ENCODE results near the gene ZBTB38.

ZBTB38 gene

DNA sequence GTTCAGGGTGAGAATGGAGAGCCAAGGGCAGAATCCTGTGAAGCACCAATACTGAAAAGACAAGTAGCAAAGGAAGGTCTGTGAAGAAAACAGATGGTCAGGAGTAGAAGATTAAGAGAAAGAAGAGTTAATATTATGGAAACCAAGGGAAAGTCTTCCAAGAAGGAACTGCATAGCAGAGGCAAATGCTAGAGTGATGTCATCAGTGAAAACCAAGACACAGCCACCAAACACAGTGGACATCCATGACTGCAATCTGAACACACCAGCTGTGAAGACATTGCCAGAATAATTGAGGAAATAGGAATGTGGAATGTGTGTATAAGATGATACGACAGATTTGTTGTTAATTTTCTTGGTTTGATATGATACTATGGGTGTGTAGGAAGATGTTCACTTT, 26.8 kb upstream of the ZBTB38 start:
- no peak for DNase-seq

DNA sequence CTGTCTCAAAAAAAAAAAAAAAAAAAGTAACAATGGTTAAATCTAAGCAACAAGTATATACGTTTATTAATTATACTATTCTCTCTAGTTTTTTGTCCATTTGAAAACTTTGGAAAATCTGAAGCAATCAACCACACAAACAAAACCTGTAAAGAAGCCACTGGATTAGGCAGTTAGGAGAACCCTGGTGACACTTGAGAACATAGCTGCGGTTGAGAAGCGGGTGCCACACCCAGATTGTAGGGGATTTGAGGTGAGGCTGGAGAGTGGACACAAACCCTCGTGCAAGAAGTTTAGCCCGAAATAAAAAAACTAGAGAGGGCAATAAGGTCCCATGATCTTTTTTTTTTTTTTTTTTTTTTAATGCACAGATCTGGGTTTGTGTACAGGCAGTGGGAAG, 25.9 kb upstream of the ZBTB38 start:
- no peak for DNase-seq

DNA sequence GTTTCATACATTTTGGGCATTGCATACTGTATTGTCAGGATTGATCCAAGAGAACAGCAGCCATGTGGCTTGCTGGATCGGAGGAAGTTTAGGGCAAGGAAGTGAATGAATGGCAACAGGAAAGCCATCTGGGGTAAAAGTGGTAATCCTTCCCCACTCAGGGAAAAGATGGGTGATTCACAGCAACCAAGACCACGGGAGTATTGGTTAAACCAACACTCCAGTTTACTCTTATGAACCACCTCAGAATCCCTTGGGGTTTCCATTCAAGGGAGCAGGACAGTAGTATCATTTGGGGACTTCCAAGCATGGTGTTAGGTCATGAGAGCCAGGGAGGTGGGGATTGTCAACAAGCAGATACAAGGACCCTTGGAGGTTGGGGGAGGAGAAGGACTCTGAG, 25.2 kb upstream of the ZBTB38 start:
- no peak for DNase-seq

DNA sequence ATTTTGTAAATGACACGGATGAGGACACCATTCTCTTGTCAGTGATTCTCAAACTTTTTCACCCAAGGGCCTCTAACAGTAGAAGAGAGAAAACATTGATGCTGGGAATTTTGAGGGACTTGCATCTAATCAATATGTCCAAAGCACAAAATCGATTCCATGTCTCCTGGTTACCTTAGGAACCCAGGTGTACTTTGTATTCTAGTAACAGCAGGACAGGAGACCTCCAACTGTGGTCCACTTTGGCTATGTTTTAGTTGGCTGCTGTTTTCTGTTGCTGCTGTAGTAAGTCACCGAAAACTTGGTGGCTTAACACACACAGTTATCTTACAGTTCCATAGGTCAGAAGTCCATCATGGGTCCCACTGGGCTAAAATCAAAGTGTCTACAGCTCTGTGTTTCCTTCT, 24.4 kb upstream of the ZBTB38 start:
- no peak for DNase-seq

DNA sequence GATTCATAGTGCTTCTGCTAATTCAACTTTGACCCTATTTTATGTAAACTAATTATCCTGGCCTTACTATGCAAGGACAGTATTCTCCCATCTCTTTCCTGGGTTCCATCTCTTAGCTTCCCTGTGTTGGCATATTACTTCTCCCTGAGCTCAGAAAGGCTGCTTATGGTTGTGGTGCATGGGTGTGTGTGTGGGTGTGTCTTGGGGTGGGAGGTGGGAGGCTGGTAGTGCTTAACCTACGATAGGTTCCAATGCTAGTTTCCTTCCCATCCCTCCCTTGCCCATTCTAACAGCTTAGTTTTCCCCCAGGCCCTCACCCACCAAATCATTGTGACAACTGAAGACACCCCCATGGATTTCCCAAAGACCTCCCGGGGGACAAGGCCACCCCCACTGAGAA, 22.8 kb upstream of the ZBTB38 start:
- DNase-seq, result no peak

DNA sequence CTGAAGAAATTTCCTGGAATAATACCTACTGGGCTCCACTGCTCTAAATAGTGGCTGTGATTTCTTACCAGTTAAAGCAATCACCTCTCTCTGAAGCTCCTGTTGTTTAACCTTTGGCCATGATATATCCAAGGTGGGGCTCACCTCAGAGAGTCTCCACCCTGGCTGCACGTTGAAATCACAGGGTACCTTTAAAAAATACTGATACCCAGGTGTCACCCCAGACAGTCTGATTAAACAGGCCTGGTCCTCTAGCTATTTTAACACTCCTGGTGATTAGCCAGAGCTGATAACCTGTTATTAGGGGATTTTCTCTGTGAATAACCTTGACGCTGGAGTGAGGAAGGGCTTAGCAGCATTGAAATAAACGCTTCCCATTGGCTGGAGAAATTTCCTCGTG, 22.3 kb upstream of the ZBTB38 start:
- DNase-seq, result no peak

DNA sequence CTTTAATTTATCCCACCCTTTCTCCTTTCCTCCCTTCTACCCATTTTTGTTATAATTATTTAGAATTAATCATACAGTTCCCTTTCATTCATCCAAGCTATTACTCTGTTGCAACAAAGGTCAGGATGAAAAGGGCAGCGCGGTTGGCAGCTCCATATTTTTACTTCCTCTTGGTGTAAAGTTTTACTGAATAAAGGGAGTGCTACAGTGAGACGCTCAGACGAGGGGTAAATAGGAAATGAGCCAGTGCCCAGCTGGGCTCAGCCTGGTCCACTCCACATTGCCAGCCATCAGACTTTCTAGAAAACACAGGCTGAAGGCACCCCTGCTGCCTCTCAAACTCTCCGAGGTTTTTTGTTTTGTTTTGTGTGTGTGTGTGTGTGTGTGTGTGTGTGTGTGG, 21.9 kb upstream of the ZBTB38 start:
- DNase-seq, result no peak

DNA sequence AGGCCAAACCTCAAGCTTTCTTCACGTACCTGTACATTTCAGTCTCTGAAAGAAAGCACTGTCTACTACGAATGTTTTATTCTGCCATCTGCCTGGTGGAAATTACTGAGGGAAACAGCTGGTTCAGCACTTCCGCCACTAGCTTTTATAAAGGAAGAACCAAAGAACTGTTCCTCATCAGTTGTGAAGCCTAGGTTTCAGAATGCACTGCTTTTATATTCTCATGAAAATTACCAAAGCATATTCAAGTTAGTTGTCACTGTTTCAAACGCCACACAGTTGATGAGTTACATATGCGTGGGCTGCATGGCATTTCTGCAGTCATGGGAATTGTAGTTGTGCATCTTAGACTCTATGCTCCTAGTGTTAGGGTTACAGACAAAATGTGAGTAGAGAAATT, 21.5 kb upstream of the ZBTB38 start:
- no peak for DNase-seq

DNA sequence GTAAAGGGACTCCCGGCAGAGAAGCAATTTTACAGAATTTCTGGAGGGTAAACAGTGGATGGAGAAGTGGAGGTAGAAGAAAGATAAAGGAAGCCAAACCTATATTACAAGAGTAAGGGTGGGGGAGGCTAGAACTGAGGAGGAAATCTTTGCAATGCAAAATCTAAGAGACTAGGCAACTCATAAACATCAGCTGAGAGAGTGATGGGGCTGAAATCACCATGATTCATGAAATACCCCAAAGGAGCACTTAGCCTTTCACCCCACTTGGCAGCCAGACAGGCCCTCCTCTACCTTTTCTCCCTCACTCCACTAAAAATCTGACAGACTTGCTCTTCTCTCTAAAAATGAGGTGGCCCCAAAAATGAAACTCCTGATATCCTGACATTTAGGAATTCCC, 19.5 kb upstream of the ZBTB38 start:
- DNase-seq, result no peak

DNA sequence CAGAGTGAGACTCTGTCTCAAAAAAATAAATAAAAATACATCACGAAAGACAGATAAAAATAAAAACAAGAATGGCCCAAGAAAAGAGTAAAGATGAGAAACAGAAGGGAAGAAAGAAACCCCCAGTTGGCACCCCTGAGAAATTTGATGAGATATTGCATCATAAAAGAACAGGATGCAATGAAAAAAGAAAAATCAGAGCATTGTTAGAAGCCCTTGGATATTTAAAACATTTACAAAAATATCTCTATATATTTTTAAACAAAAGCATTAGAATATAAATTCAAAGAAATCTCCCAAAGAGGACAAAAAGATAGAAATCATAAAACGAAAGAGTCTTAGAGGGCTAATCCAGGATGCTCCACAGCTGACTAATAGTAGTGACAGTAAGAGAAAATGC, 18.6 kb upstream of the ZBTB38 start:
- DNase-seq, result no peak

DNA sequence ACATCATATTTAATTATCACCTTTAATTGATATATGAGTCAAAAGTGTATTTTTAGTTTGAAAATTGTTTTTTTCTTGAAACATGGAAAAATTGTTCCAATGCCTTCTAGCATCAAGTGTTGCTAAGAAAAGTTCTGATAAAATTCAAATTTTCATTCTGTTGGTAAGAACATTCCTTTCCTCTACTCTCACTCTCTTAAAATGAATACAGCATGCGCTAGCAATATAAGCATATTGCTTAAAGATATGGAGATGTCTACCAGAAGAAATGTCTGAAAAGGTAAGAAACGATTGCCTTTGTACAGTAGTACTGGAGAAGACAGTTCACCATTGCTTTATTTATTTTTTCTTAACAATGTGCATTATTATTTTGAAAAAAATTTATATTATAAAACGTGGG, 17.6 kb upstream of the ZBTB38 start:
- no peak for DNase-seq

DNA sequence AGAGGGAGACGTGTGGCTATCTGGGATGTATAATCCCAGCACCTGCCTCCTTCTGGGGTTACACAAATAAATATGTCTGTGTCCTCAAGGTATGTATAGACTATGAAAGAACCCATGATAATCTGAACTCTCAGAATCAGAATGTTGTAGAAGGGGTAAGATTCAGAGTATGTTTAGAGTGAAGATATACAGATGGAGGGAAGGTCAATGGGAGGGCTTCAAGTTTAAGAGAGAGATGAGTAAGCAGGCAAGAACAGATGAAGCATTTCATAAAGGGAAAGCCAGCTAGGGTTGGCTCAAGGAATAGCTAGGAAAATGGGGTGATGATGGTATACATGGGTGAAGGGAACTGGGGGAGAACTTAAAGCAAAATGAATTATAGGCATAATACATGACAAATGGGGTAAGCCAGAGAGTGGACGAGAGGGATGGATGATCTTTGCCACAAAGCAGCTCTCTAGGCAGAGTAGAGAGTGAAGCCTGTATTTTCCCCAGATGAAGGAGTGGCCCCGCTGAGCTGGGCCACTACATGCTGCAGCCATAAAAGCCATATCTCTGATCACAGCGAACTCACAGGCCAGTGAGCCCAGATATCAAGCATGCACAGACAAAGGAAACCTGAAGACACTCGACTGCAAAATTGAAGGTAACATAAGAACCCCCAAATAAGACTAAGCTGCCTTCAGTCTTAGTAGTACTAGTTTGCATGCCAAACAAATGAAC, 15.9 kb upstream of the ZBTB38 start:
- DNase-seq, result no peak

DNA sequence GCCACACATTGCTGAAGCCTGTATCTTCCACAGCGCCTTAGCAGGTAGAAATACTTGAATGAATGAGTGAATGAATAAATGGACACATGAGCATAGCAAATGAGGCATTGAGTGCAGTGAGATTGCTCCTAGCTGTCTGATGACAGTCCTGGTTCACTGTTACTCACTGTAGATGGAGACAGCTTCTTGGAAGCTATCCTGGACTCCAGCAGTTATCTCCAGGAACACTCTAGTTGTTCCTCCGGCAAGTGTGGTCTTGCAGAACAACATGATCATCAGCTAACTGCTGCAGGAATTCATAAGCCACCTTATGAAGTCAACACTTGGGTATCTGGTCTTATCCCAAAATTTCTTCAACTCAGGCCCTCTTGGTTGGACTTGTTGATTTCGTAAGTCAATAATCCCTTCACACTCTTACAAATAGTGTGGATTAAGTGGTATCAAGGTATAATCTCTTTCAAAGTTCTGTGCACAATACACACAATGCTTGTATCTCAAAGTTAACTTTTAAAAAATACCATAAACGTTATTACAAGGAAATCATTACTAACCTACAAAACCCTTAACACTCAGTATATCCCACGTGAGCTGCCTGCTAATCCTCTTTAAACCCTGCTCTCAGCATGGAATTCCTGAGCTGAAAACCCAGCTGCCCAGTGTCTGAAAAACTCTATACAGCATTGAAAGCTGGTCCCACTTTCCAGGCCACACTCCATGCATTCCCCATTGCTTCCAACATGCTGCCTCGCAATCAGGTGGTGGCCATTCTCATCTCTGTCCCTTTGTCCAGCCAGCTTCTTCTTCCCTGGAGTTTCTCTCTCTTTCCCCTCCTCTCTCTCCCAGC, 14.4 kb upstream of the ZBTB38 start:
- DNase-seq, result no peak

DNA sequence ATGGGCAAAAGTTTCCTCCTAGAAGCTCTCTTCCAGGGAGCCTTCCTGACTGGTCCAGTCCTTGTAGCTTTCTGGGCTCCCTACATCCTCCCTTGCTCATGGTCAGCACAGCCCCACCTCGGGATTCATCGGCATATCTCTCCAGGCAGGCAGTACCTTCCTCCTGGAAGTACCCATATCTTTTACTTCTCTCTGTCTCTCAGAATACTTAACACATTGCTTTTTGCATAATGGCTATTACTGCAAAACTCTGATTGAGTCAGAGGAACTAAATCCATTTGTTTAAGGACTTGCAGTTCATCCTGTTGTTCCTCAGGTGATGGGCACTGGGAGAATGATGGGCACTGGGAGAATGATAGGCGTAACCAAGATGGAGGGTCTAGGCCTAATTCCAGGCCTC, 13.8 kb upstream of the ZBTB38 start:
- DNase-seq, result no peak

DNA sequence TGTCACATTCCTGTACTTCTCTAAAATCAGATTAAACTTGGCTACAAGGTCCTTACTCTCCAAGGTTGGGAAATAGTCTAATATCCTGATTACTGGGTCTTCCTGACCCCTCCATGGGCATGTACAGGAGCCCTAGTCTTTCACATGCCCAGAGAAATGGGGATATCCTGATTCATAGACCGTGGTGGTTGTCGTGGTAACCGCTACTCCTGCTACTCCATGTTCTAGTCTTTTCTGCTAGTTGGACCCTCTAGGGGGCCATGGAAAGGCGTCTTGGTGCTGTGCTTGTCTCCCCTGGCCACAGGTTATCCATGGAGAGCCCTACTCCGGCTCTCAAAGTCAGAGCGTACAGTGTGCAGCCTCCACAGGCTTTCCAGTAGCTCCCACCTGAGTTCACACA, 13.1 kb upstream of the ZBTB38 start:
- no peak for DNase-seq

DNA sequence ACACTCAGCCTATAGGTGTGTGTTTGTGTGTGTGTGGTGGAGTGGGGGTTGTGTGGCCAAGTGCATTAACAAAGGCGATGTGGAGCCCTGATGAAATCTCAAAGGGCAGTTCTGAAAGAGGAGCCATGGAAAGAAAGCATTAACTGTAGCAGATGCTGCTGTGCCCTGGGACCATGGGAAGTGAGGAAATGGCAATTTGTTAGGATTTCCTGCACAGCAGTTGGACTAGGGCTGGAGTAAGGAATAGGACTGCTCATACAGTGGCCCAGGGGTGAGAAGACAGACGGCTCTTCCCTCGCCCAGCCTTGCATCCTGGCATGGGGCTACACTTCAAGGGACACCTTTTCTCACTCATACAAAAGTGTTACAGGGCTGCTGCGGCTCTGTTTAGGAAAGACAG, 12.3 kb upstream of the ZBTB38 start:
- DNase-seq, result no peak

DNA sequence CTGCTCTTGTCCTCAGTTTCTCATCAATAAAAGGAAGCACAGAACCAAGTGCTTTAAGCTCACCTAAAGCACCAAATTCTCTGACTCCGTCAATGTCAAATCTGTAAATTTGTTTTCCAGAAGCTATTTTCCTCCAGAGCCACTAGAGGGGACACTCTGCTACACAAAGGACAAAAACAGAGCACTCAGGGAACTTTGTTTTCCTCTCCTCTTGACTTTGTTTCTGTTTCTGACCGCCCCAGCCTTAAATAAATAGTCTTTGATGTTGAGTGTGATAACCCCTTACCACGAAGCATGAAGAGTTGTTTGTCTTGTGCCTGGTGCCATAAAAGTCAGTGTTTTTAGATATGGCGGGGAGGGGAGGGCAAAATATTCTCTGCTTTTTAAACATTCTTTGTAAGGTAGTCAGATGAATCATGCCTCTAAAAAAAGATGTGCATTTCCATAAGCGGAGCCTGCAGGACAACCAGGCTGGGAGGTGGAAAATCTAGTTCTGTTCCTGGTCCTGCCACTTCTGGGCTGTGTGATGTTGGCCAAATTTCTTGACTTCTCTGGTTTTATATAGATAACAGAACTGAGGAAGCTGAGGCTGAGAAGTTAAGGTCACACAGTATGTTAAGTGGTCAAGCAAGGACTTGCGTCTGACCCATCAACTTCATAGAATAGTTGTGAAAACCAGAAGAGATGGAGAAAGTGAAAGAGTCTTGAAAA, 7.3 kb upstream of the ZBTB38 start:
- no peak for DNase-seq

DNA sequence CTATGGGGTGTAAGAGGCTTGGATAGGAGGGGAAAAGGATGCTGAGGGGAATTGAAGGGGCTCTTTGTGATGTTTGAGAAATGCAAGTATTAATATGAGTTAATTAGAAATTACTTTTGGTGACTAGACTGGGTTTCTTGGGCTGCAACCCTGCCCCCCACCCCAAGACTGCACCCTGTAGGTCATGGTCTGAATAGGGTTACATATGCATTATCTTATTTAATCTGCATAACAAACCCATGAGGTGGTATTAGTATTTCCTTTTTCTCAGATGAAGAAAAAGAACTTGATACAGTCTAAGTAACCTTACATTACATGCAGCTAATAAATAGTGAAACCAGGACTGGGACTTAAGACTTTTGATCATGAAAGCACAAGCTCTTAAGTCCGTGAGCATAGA, 5.6 kb upstream of the ZBTB38 start:
- no peak for DNase-seq

DNA sequence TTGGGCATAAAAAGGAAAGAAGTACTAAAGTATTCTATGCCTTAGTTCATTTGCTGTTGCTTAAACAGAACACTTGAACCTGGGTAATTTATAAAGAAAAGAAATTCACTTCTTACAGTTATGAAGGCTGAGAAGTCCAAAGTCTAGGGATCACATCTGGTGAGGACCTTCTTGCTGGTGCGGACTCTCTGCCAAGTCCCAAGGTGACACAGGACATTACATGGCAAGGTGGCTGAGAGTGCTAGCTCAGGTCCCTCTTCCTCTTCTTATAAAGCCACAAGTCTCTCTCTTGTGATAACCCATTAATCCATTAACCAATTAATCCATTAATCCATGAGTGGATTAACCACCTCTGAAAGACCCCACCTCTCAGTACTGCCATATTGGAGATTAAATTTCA, 3.1 kb upstream of the ZBTB38 start:
- DNase-seq, result no peak

DNA sequence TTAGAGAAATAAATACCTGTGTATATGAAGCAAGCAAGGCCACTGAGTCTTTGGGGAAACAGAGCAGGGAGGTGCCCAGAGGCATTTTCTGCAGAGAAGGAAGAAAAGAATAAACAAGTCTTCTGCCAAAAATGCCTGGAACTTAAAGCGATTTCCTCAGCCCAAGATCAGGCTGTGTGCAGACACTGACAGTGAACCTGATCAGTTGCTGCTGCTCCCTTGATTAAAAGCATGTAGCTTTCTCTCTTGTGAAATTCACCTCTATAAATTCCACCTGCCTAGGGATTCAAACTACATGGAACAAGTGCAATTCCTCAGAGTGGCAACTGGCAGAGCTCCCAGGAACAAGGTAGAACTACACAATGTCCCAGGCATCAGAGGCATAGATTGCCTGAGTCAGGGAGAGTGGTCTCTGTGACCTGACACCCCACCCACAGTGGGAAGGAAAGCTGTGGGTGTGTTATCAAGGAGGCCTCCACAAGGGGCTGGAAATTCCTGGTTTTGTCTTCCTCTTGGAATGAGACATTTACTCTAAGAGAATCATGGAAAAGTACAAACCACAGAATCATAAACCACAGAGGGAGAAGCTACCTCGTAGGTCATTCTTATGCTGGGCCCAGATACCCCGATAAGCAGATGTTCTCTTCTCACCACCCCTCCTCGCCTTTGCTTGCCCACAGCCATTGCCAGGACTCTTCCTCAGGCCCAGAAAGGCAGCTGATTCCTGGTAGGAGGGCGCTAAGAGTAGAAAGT, 1.8 kb upstream of the ZBTB38 start:
- DNase-seq, result no peak

DNA sequence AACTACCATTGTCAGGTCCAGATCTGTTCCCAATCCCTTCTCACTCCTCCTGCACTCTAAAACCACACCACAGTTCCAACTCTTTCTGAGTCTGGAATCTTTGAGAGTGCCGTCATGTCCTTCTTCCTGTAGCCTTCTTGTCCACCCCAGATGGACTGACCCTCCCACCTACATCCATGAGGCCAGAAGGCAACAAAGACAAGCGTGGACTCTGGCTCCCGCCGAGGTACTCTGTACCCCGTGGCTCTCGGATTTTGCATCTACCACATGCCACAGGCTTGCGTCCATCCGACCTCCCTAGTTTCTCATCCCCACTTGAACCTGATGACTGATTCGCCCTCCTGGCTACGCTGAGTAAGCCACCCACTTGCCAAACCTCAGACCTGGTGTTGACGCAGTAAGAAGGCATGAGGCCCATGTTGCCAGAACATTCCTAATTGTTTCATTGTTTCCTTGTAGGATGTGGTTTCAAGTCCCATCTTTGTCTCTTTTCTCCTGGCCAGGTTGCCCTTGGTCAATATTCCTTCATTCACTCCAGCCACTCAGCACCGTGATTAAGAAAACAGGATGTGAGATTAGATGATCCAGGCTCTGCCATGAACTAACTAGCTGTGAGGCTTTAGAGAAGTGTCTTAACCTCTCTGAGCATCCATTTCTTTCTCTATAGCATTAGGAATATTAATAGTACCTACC, 1.1 kb upstream of the ZBTB38 start:
- DNase-seq, result no peak

DNA sequence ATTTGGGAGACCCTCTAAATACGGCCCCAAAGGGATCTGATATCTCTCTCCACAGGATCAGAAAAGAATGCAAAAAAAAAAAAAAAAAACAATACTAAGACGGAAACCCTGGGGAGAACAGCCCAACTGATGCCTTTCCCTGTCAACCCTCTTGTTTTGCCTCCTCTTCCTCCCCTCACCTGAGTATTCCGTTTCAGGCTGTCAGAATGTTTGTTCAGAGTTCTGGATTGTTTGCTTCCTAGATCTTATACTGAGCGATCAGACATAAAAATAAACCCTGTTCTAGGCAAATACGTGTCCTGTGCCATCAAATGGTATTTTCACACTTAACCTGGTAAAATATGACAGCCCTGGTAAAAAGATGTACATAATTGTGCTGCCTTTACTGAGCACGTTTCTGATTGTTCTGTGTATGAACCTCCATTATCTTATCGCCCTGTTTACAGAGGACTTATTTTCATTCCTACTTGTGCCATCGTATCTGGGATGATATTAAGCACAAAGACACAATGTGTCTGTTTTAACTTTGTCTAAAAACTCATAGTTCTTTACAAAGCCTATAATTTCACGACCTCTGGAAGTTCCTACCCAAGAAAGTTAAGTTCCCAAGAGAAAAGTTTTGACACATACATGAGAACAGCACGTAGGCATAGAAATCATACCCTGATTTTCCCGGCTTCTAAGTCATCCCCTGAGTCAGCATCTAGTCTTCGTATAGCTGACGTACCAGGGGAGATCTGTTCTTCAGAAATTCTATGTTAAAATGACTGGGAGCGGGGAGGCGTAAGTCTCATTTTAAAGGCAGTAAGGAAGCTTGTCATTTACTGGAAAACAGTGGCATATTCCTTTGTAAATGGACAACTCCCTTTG, 856 bp downstream of the ZBTB38 start:
- no peak for DNase-seq

Measured in activated CD4-positive, CD25-positive, alpha-beta regulatory T cell treated with anti-CD3 and anti-CD28 coated beads, Interleukin-2, amount 50 U/mL, for 72 hours (primary cell).